Measurements from ENCODE around the gene BZW2.

DNA sequence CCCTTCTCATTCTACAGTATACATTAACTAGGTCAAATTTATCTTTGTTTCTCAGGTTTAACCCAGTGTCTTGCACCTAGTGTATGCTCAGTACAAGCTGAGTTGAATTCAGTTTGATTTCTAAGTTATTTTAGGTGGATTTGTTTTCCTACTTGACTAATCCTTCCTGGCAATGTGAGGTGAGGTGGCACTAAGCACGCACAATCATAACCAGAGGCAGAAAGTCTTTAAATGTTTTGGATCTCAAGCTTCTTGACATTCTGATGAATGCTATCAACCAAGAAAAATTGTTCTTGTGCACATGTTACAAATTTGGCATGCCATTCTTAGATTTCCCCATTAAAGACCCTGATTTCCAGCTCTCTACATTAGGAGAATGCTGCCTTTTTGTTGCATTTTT lies 3.2 kb downstream of the BZW2 start:
- no peak for TF ChIP-seq EZH2 (IDR thresholded peaks at IDR 0.05; ENCODE audit: insufficient read depth, poor library complexity, severe bottlenecking)
- TF ChIP-seq EZH2phosphoT487 (IDR thresholded peaks at IDR 0.05; ENCODE audit: insufficient read depth, low read depth), result no peak
